GM10847 (cell line): ENCODE data around the gene DNAJB14.

Experiments used
- POLR2A ChIP-seq: IDR thresholded peaks from 2 replicates; pipeline ENCODE4 v1.6.1; 2011; ENCODE audit not compliant: insufficient read length; ENCODE audit errors: extremely low read depth

DNAJB14 gene

DNA sequence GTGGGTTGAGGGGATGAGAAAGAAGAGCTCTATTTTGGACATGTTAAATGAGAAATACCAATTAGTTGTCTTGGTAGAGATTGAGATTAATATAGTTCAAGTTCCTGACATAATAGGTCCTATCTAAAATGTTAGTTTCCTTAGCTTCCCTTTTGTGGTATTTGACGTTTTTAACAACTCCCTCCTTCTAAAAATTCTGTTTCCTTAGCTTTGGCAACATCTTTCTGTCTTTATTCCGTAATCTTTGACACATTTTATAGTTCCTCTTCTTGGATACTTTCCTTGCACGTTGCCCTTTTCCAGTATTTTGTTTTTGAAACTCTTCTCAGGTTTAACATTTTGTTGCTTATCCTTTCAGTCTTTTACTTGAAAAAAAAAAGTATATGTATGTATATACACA, 89.1 kb downstream of the DNAJB14 start:
- no peak for TF ChIP-seq POLR2A

DNA sequence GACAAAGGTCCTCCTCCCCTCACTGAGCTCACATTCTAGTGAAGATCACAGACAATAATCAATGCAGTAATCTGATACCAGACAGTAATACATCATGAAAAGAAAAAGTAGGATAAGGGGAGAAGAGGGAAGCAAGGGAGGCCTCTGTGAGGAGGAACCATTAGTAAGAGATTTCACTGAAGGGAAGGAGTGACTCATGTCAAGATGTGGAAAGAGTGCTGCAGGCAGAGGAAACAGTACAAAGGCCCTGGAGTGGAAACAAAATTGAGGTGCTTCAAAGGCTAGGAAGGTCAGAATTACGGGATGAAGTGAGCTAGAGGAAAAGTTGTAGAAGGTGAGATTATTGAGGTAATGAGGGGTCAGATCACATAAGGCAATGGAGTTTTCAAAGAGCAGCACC, 90.3 kb downstream of the DNAJB14 start:
- TF ChIP-seq POLR2A, result no peak

DNA sequence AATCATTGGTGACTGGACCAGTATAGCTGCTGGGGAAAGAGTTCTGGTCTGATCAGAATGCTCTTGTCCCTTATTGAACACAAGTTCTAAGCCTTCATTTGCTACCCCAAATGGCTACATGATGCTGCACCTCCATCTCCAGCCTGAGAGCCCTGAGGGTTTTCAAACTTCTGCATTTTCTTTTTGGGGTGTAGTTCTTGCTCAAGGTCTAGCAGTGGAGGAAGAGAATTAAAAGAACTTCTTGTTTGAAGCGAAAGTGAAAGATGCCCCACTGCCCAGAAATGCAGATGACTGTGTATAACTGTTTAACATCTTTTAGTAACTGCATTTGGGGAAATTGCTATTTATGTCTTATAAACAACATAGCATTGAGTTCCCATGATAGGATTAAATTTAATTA, 90.7 kb downstream of the DNAJB14 start:
- TF ChIP-seq POLR2A, result no peak

DNA sequence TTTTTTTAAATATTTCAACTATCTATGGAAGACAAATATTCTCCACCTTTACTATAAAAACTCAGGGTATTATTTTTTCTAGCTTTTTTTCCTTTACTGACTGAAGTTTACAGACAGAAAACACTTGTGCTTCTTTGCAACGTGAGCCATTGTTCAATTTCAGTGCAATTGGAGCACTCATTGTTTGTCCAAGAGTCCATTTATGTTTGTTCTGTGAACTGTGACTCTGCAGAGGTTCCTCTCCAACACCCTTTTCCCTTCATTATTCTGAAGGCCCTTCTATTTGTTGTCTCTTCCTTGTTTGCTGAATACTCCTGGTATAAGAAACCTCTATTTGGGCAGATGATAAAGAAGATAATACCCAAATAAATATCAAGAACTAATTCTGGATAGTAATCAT, 92.4 kb downstream of the DNAJB14 start:
- no peak for TF ChIP-seq POLR2A

- TF ChIP-seq POLR2A, result no peak
Measured at GRCh38 chr4:99853190-99853589, 93.2 kb downstream of the DNAJB14 start.

DNA sequence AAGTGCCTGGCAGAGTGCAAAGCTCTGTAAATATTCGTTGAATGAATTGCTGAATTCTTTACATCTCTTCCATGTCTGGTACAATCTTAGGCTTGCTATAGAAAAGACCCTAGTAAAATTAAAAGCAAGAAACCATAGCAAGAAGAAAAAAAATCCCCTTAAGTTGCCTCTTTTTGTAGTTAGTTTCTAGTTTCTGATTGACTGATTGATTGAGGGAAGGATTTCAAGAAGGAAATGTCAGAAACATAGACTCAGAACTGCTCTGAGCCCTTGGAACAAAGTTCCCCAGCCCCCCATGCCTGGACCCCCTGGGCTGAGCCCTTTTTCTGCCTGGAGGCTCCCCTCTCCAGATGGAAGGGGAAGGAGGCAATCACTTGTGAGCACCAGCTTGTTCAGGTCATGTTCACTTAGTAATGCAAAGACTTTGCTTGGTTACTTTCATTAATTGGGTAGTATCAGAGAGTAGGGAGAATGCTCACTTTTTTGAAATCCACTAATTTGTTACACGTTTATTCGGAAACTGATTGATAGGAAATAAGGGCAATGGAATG, 94.1 kb downstream of the DNAJB14 start:
- TF ChIP-seq POLR2A, result no peak

GRCh38 chr4:99848591-99849001, 97.8 kb downstream of the DNAJB14 start:
- TF ChIP-seq POLR2A, result no peak

DNA sequence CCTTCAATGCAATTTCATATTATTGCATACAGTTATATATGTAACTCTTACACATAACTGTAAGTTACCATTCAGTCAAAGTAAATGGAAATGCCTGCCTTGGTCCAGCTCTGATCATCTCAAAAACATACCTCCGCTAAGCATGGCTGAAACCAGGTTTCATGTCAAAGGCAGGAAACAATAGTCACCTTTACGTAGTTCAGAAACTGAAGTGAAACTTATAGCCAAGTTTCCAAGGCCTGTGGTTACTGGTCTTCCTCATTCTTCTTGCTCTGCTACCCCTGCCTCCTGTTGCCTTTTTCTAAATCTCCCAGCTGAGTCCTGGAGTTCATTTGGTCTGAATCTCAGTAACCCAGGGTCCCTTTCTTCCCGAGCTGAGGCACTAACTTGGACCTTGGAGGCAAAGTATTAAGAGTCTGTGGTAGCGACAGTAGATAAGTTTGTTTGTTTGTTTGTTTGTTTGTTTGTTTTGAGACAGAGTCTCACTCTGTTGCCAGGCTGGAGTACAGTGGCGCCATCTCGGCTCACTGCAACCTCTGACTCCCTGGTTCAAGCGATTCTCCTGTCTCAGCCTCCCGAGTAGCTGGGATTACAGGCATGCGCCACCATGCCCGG, 98.9 kb downstream of the DNAJB14 start:
- no peak for TF ChIP-seq POLR2A

DNA sequence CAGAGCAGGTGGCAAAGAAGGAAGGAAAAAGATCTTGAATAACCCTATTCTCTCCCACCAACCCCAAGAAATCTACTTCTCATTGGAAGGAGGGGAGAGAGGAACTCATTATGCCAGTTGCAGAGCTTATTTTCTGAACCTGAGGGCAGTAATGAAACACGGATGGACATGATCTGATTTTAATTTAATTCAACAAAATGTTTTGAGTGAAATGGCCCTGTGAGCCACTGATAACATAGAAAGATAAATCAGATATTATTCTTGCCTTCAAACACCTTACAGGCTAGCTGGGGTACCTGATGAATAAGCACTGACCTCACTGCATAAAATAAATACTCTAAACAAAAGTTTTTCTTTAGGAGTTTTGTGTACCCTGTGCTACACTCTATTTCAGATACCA, 99.5 kb downstream of the DNAJB14 start:
- no peak for TF ChIP-seq POLR2A
